Measurements from ENCODE around the gene PRPF40A. TPM values are rescaled to one million over a fixed set of nuclear protein-coding genes. Genes with fewer than 3 reads are reported as not detected.

Gene PRPF40A
- total RNA-seq, 2 experiments from 2014 or later, result 128 to 138 TPM

- H3K27ac Mint-ChIP-seq, result no peak overlapping the region
- H3K9me3 Mint-ChIP-seq, result no peaks in the 10 kb centered on the region
- ChIA-PET CTCF (interaction anchor here (0.9 to 1.1 kb wide), 2 partner anchors 11 to 15 kb away, joined by 4 read pairs; no protein-coding TSS in a partner anchor), POLR2A (no interaction called here)
- no peak for DNase-seq
- H3K36me3 Mint-ChIP-seq, result peaks cover 4% of the 10 kb centered on the region
- no peaks in the 10 kb centered on the region for H3K27me3 Mint-ChIP-seq
- no peak overlapping the region for H3K4me3 Mint-ChIP-seq
- intact Hi-C loops (cut with micrococcal nuclease), result no loop called here
- H3K4me1 Mint-ChIP-seq (ENCODE audit: low read depth), result no peaks in the 10 kb centered on the region
These were observed 70.5 kb downstream of the PRPF40A start for GRCh38 chr2:152646775-152647174.

- H3K27me3 Mint-ChIP-seq, result no peaks in the 10 kb centered on the region
- H3K4me1 Mint-ChIP-seq (ENCODE audit: low read depth), result no peaks in the 10 kb centered on the region
- no peaks in the 10 kb centered on the region for H3K9me3 Mint-ChIP-seq
- intact Hi-C loops (cut with micrococcal nuclease), result no loop called here
- POLR2A ChIA-PET, result no interaction called here
- no peak overlapping the region for H3K4me3 Mint-ChIP-seq
- CTCF ChIA-PET, result interaction anchor here (0.9 kb wide), 1 partner anchor 11 kb away, joined by 4 read pairs; no protein-coding TSS in a partner anchor
- DNase-seq, result no peak
- H3K36me3 Mint-ChIP-seq, result peaks cover 4% of the 10 kb centered on the region
- H3K27ac Mint-ChIP-seq, result no peak overlapping the region
These were observed 71.0 kb downstream of the PRPF40A start for GRCh38 chr2:152646264-152646663.

GRCh38 chr2:152644189-152644873 is 72.9 kb downstream of the PRPF40A start:
- no peaks in the 10 kb centered on the region for H3K27me3 Mint-ChIP-seq
- DNase-seq, result no peak
- ChIA-PET POLR2A (no interaction called here), CTCF (interaction anchor here (1.1 to 2.4 kb wide), 2 partner anchors 9 to 73 kb away, joined by 3 to 21 read pairs; no protein-coding TSS in a partner anchor)
- H3K9me3 Mint-ChIP-seq, result no peaks in the 10 kb centered on the region
- intact Hi-C loops (cut with micrococcal nuclease), result no loop called here
- H3K4me1 Mint-ChIP-seq (ENCODE audit: low read depth), result no peaks in the 10 kb centered on the region
- peaks cover 4% of the 10 kb centered on the region for H3K36me3 Mint-ChIP-seq
- H3K4me3 Mint-ChIP-seq, result no peak overlapping the region
- H3K27ac Mint-ChIP-seq, result no peak overlapping the region

DNA sequence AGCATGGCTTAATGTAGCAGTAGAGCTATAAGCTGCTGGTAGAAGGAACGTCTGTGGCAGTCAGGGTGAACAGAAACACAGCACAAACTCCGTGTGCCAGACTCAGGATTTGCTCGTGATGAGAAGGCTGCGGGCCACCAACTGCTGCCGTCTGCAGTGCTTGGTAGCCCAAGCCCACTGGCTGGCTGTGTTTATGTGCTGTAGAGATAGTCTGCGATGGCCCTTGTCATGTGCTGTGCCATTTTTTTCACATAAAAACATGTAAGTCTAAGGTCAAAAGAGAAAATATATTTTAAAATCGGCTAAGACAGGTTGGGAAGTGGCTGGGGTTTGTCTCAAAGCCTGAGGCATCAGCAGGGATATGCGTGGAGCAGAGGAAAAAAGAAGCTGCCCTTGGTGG is 78.7 kb downstream of the PRPF40A start:
- ChIA-PET CTCF (interaction anchor here (1.1 to 3.4 kb wide), 3 partner anchors 39 to 612 kb away, joined by 3 to 14 read pairs (median 4); partner anchors contain the start of gene STAM2), POLR2A (no interaction called here)

GRCh38 chr2:152638056-152638455 is 79.2 kb downstream of the PRPF40A start:
- POLR2A ChIA-PET, result interaction anchor here (0.6 kb wide), 1 partner anchor 462 kb away, joined by 3 read pairs; no protein-coding TSS in a partner anchor
- no peaks in the 10 kb centered on the region for H3K36me3 Mint-ChIP-seq
- H3K27ac Mint-ChIP-seq, result no peak overlapping the region
- no peaks in the 10 kb centered on the region for H3K9me3 Mint-ChIP-seq
- CTCF ChIA-PET, result interaction anchor here (1.7 to 3.4 kb wide), 2 partner anchors 39 to 462 kb away, joined by 4 to 14 read pairs; partner anchors contain the start of gene STAM2
- DNase-seq, result no peak
- H3K4me1 Mint-ChIP-seq (ENCODE audit: low read depth), result no peaks in the 10 kb centered on the region
- peaks cover 7% of the 10 kb centered on the region for H3K27me3 Mint-ChIP-seq
- intact Hi-C loops (cut with micrococcal nuclease), result loop anchor here (5.0 to 10.0 kb wide), 2 partner anchors 216 to 303 kb away; partner anchors contain the start of gene FMNL2
- no peak overlapping the region for H3K4me3 Mint-ChIP-seq

More for the DNA sequence above, 78.7 kb downstream of the PRPF40A start:
- no peaks in the 10 kb centered on the region for H3K9me3 Mint-ChIP-seq
- no peak for DNase-seq
- H3K27me3 Mint-ChIP-seq, result peaks cover 7% of the 10 kb centered on the region
- intact Hi-C loops (cut with micrococcal nuclease), result loop anchor here (5.0 to 10.0 kb wide), 2 partner anchors 216 to 304 kb away; partner anchors contain the start of gene FMNL2
- no peak overlapping the region for H3K27ac Mint-ChIP-seq
- H3K36me3 Mint-ChIP-seq, result no peaks in the 10 kb centered on the region
- no peaks in the 10 kb centered on the region for H3K4me1 Mint-ChIP-seq (ENCODE audit: low read depth)
- no peak overlapping the region for H3K4me3 Mint-ChIP-seq

DNA sequence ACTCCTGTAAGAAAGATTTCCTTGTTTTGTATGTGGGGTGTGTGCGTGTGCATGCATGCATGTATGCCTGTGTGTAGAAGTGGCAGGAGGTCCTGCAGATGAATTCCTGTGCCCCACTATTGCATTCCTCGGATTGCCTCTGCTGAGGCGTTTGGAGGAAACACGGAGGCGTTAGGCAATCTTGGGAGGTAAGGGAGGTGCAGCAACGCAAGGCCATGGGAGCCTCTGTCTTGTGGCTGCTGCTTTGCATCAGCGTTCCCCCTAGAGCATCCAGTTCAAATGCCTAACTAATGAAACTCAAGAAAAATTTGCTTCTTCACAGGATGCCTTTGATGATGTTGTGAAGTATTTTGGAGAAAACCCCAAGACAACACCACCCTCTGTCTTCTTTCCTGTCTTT is 80.0 kb downstream of the PRPF40A start:
- H3K4me3 Mint-ChIP-seq, result no peak overlapping the region
- no peak overlapping the region for H3K27ac Mint-ChIP-seq
- DNase-seq, result no peak
- intact Hi-C loops (cut with micrococcal nuclease), result loop anchor here (5.0 to 10.0 kb wide), 2 partner anchors 215 to 302 kb away; partner anchors contain the start of gene FMNL2
- no peaks in the 10 kb centered on the region for H3K4me1 Mint-ChIP-seq (ENCODE audit: low read depth)
- POLR2A ChIA-PET, result no interaction called here
- CTCF ChIA-PET, result interaction anchor here (3.4 kb wide), 1 partner anchor 461 kb away, joined by 14 read pairs; the partner anchor contains the start of gene STAM2
- no peaks in the 10 kb centered on the region for H3K36me3 Mint-ChIP-seq
- H3K9me3 Mint-ChIP-seq, result no peaks in the 10 kb centered on the region
- peaks cover 7% of the 10 kb centered on the region for H3K27me3 Mint-ChIP-seq

- Mint-ChIP-seq H3K27ac (no peak overlapping the region), H3K36me3 (no peaks in the 10 kb centered on the region), H3K27me3 (peaks cover 7% of the 10 kb centered on the region), H3K4me3 (no peak overlapping the region), H3K4me1 (ENCODE audit: low read depth) (no peaks in the 10 kb centered on the region), H3K9me3 (no peaks in the 10 kb centered on the region)
- intact Hi-C loops (cut with micrococcal nuclease), result loop anchor here (1.0 to 10.0 kb wide), 5 partner anchors 213 to 598 kb away; partner anchors contain the start of gene FMNL2
- ChIA-PET CTCF (interaction anchor here (0.6 to 4.0 kb wide), 47 partner anchors 9 to 612 kb away, joined by 3 to 63 read pairs (median 4); partner anchors contain the start of gene STAM2), POLR2A (interaction anchor here (1.6 kb wide), 1 partner anchor 458 kb away, joined by 5 read pairs; no protein-coding TSS in a partner anchor)
- peak; percentile 69 for DNase-seq
These were observed 81.5 kb downstream of the PRPF40A start for GRCh38 chr2:152635635-152636298.

DNA sequence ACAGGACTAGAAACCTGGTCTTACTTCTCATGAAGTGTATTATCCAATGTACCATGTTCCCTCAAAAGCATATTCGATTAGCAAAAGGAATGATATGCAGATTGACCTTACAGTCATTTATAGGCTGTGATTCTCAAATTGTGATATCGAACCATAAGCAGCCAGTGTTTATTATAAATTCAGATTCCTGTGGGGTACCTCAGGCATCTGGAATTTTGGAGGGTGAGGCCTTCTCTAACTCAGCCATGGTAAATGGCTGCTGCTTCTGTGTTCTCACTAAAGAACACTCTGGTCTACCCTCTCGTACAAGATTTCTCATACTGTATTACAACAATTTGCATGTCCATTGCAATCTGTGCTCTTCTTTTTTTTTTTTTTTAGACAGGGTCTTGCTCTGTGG is 84.5 kb downstream of the PRPF40A start:
- intact Hi-C loops (cut with micrococcal nuclease), result loop anchor here (10.0 kb wide), 1 partner anchor 298 kb away; the partner anchor contains the start of gene FMNL2

GRCh38 chr2:152630466-152630865 is 86.8 kb downstream of the PRPF40A start:
- POLR2A ChIA-PET, result no interaction called here
- intact Hi-C loops (cut with micrococcal nuclease), result loop anchor here (10.0 kb wide), 1 partner anchor 296 kb away; the partner anchor contains the start of gene FMNL2
- no peaks in the 10 kb centered on the region for H3K27me3 Mint-ChIP-seq
- H3K27ac Mint-ChIP-seq, result no peak overlapping the region
- CTCF ChIA-PET, result interaction anchor here (1.4 kb wide), 1 partner anchor 594 kb away, joined by 3 read pairs; no protein-coding TSS in a partner anchor
- no peaks in the 10 kb centered on the region for H3K9me3 Mint-ChIP-seq
- no peak for DNase-seq
- peaks cover 9% of the 10 kb centered on the region for H3K4me1 Mint-ChIP-seq (ENCODE audit: low read depth)
- H3K4me3 Mint-ChIP-seq, result no peak overlapping the region
- no peaks in the 10 kb centered on the region for H3K36me3 Mint-ChIP-seq

More for the DNA sequence above, 84.5 kb downstream of the PRPF40A start:
- Mint-ChIP-seq H3K9me3 (no peaks in the 10 kb centered on the region), H3K27ac (no peak overlapping the region), H3K27me3 (peaks cover 7% of the 10 kb centered on the region), H3K36me3 (no peaks in the 10 kb centered on the region), H3K4me3 (no peak overlapping the region), H3K4me1 (ENCODE audit: low read depth) (peaks cover 9% of the 10 kb centered on the region)
- POLR2A ChIA-PET, result no interaction called here
- DNase-seq, result no peak
- CTCF ChIA-PET, result interaction anchor here (4.0 kb wide), 1 partner anchor 596 kb away, joined by 43 read pairs; no protein-coding TSS in a partner anchor

DNA sequence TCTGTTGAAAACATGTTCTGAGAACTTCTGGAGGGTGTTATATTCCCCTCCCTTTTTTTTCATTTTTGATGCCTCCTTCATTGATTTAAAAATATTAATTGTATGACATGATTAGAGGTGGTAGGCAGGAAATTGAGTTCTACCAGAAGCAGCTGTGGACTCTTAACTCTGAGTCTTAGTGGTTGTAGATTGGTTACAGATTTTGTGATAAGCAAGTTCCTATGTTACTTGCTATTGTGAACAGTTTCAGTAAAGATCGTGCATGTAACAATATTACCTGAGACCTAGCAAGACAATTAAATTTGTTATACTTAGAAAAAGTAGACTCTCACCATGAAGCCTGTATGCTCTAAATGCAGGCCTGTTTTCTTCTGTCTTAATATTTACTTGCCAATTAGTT is 88.1 kb downstream of the PRPF40A start:
- Mint-ChIP-seq H3K9me3 (no peaks in the 10 kb centered on the region), H3K4me1 (ENCODE audit: low read depth) (peaks cover 9% of the 10 kb centered on the region), H3K36me3 (no peaks in the 10 kb centered on the region), H3K27ac (no peak overlapping the region), H3K27me3 (peaks cover 3% of the 10 kb centered on the region), H3K4me3 (no peak overlapping the region)
- DNase-seq, result no peak
- POLR2A ChIA-PET, result interaction anchor here (1.2 kb wide), 1 partner anchor 55 kb away, joined by 3 read pairs; no protein-coding TSS in a partner anchor
- intact Hi-C loops (cut with micrococcal nuclease), result no loop called here
- CTCF ChIA-PET, result no interaction called here

GRCh38 chr2:152627351-152627957 is 89.8 kb downstream of the PRPF40A start:
- Mint-ChIP-seq H3K36me3 (no peaks in the 10 kb centered on the region), H3K27me3 (peaks cover 4% of the 10 kb centered on the region), H3K4me3 (no peak overlapping the region), H3K9me3 (no peaks in the 10 kb centered on the region), H3K4me1 (ENCODE audit: low read depth) (peaks cover 9% of the 10 kb centered on the region), H3K27ac (no peak overlapping the region)
- intact Hi-C loops (cut with micrococcal nuclease), result loop anchor here (2.0 kb wide), 2 partner anchors 437 to 451 kb away; no protein-coding TSS in a partner anchor
- CTCF ChIA-PET, result interaction anchor here (1.1 to 2.8 kb wide), 5 partner anchors 8 to 591 kb away, joined by 3 to 14 read pairs (median 4); no protein-coding TSS in a partner anchor
- POLR2A ChIA-PET, result no interaction called here
- DNase-seq, result no peak
